Right renal pelvis (tissue), 4 donors: ENCODE measurements around the gene CLASP1. TPM values are rescaled to one million over a fixed set of nuclear protein-coding genes. Genes with fewer than 3 reads are reported as not detected.
A peak's percentile ranks its signal among the peaks of the same experiment; 100 is the strongest.
"Not testable (repeated sequence)": the region's sequence is repeated elsewhere in the genome, so short reads cannot be mapped to it uniquely, and the experiment has no call there.

Source experiments
- DNase-seq, 4 donors: peaks; one replicate each; pipeline ENCODE4 v3.0.0-alpha.2; 2013; ENCODE audit warnings: low read depth in 4 of 4, low spot score in 3 of 4, missing footprints in 1 of 4
- polyA plus RNA-seq, 4 donors: library from polyadenylated mRNA; unstranded; fragments of 120-200 nt; gene quantifications; one replicate each; pipeline ENCODE4 v1.2.1, GENCODE V29; 2013; ENCODE audit not compliant: insufficient read length in 4 of 4

Gene CLASP1
- polyA plus RNA-seq, 4 donors = 39.3 to 48.7 (median 43.9) TPM

DNA sequence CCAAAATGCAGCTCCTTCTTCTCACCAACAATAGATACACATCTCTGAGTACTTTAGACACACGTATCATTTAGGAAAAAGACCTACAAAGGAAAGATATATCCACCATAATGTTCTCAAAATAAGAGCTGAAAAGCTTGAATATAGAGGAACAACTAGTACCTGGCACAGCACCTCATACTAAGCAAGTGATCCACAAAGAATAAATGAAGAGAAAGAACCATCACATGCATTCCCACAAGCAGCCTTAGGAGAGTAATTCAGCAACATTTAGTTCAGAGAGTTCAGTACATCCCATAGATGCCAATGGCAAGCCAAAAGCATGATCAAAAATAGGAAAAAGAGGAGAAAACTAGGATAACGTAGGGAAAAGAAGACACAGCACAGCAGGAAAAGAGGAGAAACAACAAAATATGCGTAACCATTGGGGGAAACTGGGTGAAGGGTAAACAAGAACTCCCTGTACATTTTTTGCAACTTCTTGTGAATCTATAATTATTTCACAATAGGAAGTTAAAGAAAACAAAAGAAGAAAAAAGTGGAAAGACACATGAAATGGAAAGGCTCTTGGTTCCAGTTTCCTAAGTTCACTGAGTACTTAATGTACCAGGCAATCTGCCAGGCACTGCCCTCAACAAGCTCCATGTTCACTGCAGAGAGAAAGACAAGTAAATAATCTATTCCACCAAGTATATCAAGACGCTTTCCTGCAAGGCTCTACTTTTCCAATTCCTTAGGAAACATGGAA is 22.3 kb downstream of the CLASP1 start:
- DNase-seq = no peak

DNA sequence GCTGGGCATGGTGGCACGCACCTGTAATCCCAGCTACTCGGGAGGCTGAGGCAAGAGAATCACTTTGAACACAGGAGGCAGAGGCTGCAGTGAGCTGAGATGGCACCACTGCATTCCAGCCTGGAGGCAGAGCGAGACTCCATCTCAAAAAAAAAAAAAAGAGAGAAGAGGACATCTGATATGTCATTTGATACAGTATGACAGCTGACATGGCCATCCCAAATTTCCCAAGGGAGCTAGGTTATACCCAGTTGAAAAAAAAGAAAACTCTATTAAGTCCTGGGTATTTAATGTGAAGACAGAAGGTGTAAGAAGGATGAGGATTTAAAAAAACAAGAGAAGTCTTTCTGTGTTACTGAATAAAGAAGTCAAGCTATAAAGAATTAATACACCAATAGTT is 23.3 kb downstream of the CLASP1 start:
- DNase-seq = no peak

- DNase-seq = no peak
These were observed 32.1 kb downstream of the CLASP1 start for GRCh38 chr2:121617042-121617599.

- DNase-seq = no peak
These were observed 35.5 kb downstream of the CLASP1 start for GRCh38 chr2:121613774-121614173.

DNA sequence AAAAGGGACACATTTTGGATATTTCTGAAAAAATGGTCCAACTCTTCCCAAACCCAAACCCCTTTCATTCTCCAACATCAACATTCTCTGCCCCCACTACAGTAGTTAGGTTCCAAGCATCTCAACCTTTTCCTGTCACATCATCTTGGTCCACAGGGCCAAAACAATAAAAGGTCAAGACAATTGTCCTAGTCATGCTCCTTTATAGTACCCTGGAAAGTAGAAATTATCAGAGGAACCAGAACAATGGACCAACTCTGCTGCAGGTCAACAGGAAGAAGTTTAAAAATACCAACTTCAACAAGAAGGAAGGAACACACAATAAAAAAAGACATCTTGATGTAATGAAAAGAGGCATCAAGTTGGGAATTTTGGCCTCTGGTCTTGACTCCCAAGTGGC is 36.1 kb downstream of the CLASP1 start:
- DNase-seq = no peak

- no peak for DNase-seq
These were observed 37.2 kb downstream of the CLASP1 start for GRCh38 chr2:121611730-121612705.

- DNase-seq = not testable (repeated sequence)
These were observed 38.1 kb downstream of the CLASP1 start for GRCh38 chr2:121611048-121611649.

GRCh38 chr2:121610487-121610874 is 38.8 kb downstream of the CLASP1 start:
- not testable (repeated sequence) for DNase-seq

DNA sequence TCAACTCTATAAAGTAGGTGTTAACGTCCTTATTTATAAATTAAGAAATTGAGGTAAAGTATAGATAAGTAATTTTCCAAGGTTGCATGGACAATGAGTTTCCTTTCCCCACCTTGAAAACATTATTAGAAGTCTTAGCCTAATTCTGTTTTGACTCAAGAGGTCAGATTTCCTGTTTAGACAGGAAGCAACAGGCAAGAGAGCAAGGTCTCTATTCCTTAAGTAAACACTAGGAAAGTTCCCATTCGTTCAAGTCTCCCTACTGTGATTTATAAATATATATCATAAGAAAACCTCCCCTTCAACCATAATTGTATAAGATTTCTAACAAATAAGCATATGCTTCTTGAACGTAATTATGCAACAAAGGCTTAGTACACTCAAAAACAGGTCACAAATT is 40.3 kb downstream of the CLASP1 start:
- no peak for DNase-seq

- no peak for DNase-seq
These were observed 40.9 kb downstream of the CLASP1 start for GRCh38 chr2:121608367-121608766.

DNA sequence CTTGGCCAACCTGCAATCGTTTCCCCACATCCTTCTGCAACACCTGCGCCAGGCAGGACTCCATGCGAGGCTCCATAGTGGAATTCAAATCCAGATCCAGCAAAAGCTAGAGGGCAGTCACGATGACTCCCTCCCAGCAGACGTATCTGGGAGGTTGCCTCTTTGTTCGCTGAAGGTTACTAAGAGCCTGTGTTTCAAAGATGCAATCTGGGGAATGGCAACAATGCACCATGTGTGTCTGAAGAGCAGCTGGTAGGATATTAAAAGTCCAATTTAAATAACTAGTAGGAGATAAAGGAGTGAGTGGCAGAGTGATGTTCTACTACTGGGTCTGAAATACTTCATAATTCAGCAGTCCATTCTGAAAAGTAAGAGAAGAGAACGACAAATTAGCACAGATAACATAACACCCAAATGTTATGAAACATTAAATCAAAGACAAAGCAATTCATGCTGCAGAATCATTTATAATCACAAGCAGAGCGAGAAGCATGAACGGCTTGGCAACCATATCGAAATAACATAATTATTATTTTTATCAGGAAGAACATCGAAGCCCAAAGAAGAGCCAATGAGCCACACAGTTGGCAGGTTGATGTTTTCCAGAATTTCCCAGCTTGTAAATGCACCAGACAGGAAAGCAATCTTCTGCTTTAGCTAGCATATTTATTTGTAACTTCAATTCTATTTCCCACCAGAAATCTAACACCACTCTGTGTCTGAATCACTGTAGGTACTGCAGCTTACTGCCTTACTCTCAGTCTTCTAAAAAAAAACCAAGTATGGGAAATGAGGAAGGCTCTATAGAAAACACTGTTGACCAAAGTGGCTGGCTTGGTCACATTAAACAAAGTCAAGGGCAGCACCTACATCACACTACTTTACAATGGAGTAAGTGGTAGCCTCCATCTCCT is 43.2 kb downstream of the CLASP1 start:
- DNase-seq = no peak

- no peak for DNase-seq
These were observed 46.1 kb downstream of the CLASP1 start for GRCh38 chr2:121603185-121603584.

GRCh38 chr2:121599963-121600651 is 49.2 kb downstream of the CLASP1 start:
- no peak for DNase-seq

DNA sequence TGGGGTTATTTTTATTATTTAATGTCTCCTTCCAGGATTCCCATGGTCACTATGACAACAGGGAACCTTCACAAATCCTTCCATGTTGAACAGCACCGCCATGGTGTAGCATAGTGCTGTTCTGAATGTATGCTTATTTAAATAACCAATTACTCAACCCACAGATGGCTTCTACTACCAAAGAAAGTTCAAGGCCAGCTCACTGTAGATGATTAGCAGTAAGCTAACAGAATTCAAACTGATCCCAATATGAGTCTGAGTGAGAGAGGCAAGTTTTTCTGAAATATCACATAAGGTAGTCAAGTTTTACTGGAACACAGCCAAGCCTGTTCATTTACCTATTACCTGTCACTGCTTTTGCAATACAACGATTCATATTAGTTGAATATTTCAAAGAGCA is 51.2 kb downstream of the CLASP1 start:
- DNase-seq = no peak

DNA sequence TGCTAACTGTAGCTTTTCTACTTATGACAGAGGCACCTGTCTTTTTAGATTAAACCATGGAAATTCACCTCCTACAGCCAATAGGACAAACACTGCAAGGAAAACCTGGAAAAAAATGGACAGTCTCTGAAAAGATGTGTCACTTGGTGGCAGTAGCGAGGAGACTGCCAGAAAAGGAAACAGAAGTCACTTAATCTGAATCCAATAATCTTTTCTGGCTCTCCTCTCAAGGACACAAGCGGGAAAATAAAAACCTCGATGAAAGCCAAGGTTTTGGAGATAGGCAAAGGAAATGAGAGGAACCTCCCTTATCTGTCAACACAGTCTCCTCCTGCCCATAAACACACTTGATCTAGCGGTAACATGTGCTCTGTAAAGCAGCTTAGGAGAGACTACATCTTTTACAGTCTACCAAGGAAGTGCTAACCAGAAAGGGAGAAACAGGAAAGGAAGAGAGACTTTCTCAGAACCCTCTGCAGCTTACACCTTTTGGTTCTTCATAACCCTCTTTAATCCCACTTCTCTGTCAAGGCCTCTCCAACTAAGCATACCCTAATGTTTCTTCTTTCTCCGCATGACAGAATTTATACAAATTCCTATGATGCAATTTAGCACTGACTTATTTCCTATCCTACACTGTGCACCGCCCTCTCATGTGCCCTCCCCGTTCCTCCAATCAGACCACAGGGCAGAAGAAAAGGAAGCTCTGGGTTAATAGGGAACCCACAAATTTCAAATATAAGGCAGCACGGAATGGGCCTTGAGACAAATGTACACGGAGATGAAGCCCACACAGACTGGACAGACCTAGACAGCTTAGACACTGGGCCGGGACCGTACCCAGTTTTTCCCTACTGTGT is 52.8 kb downstream of the CLASP1 start:
- peak in 1 of 4 donors; percentile 24 for DNase-seq

- no peak for DNase-seq
These were observed 54.0 kb downstream of the CLASP1 start for GRCh38 chr2:121595012-121595891.

GRCh38 chr2:121591199-121591598 is 58.1 kb downstream of the CLASP1 start:
- no peak for DNase-seq
